Natural killer cell (primary cell): ENCODE measurements around the gene IL37. TPM values are rescaled to one million over a fixed set of nuclear protein-coding genes. Genes with fewer than 3 reads are reported as not detected.

Experiments
- ATAC-seq, 3 donors: fragments of 150-1000 bp in 2 of 3; fragments of 200-7000 bp in 1 of 3; cut with Tn5 transposase; 1 replicate in 1 of 3; 2 replicates in 2 of 3; pipeline ENCODE4 v1.10.0; 2021; ENCODE audit warnings: mild to moderate bottlenecking in 2 of 3, moderate library complexity in 2 of 3
- DNase-seq, 2 donors: peaks; one replicate each; pipeline versions ENCODE4 v3.0.0 to v3.0.0-alpha.2; 2013 to 2021; ENCODE audit warnings: mixed read lengths in 1 of 2
- H3K27ac ChIP-seq: one replicate; pipeline ENCODE4 v1.5.1; 2013; ENCODE audit warnings: mild to moderate bottlenecking, low read length
- H3K27me3 ChIP-seq: one replicate; pipeline ENCODE4 v1.6.1; 2013; ENCODE audit warnings: low read length; ENCODE audit not compliant: control insufficient read depth, insufficient read depth
- H3K36me3 ChIP-seq: one replicate; pipeline ENCODE4 v1.6.1; 2013; ENCODE audit warnings: low read length; ENCODE audit not compliant: control insufficient read depth, insufficient read depth
- H3K4me1 ChIP-seq: one replicate; pipeline ENCODE4 v1.6.1; 2013; ENCODE audit warnings: low read length; ENCODE audit not compliant: control insufficient read depth, insufficient read depth
- H3K4me3 ChIP-seq: one replicate; pipeline ENCODE4 v1.5.1; 2013; ENCODE audit warnings: low read length
- H3K9me3 ChIP-seq: one replicate; pipeline ENCODE4 v1.6.1; 2013; ENCODE audit warnings: low read length; ENCODE audit not compliant: control insufficient read depth, insufficient read depth
- H3K27ac Mint-ChIP-seq, 2 donors: one replicate each; pipeline ENCODE4 v1.8.0; 2022; ENCODE audit warnings: mild to moderate bottlenecking in 2 of 2, mixed read lengths in 2 of 2, moderate library complexity in 1 of 2
- H3K27me3 Mint-ChIP-seq, 2 donors: one replicate each; pipeline ENCODE4 v1.8.0; 2022; ENCODE audit warnings: low read depth in 2 of 2, mixed read lengths in 2 of 2
- H3K36me3 Mint-ChIP-seq: one replicate; pipeline ENCODE4 v1.8.0; 2022; ENCODE audit warnings: mixed read lengths
- H3K4me1 Mint-ChIP-seq, 2 donors: one replicate each; pipeline ENCODE4 v1.8.0; 2022; ENCODE audit warnings: mixed read lengths in 2 of 2
- H3K4me3 Mint-ChIP-seq: one replicate; pipeline ENCODE4 v1.8.0; 2022; ENCODE audit warnings: mild to moderate bottlenecking, moderate library complexity, mixed read lengths
- H3K9me3 Mint-ChIP-seq, 2 donors: one replicate each; pipeline ENCODE4 v1.8.0; 2022; ENCODE audit warnings: mixed read lengths in 2 of 2
- WGBS: methylation state at CpG from one replicate; pipeline ENCODE4 v1.1.7; 2013; ENCODE audit warnings: missing lambda C conversion rate; ENCODE audit not compliant: insufficient coverage; 5-methylcytosine and 5-hydroxymethylcytosine counted together
- intact Hi-C: fragments of 100-400 bp; cut with micrococcal nuclease; formaldehyde crosslinking; loops from one replicate; pipeline ENCODE4 v1.14.2; 2022
- total RNA-seq, 4 donors: library from RNA; stranded (reverse); fragments of 120-200 nt in 1 of 4; gene quantifications; one replicate each; pipeline versions ENCODE4 v1.2.3 to v1.2.4, GENCODE V29; 2013 to 2022
- TF ChIP-seq, protein P1 (sequence below): fragments of 200-600 bp; IDR thresholded peaks from one replicate; pipeline ENCODE4 v1.8.0; 2022; ENCODE audit warnings: antibody characterized with exemption

Gene IL37
- total RNA-seq, 3 donors from 2014 or later (not counting 1 experiment from before 2014, with no cell fraction given) = not detected

GRCh38 chr2:112876257-112876970 lies 34.6 kb upstream of the IL37 start:
- H3K4me1 Mint-ChIP-seq = peaks cover 29 to 30% of the 10 kb centered on the region in 2 donors
- H3K4me3 Mint-ChIP-seq = no peak overlapping the region
- no peaks in the 10 kb centered on the region for H3K9me3 ChIP-seq
- peaks cover 27% of the 10 kb centered on the region for H3K4me1 ChIP-seq
- 97% methylated on average over 3 of the region's 3 CpGs for WGBS
- no peaks in the 10 kb centered on the region for H3K27me3 ChIP-seq
- ATAC-seq (no peak), DNase-seq (no peak)
- H3K9me3 Mint-ChIP-seq = no peaks in the 10 kb centered on the region
- H3K36me3 Mint-ChIP-seq = no peaks in the 10 kb centered on the region
- peak overlapping the region in 1 of 2 donors; percentile 43 for H3K27ac Mint-ChIP-seq
- no peak overlapping the region for H3K4me3 ChIP-seq
- TF ChIP-seq, protein P1, sequence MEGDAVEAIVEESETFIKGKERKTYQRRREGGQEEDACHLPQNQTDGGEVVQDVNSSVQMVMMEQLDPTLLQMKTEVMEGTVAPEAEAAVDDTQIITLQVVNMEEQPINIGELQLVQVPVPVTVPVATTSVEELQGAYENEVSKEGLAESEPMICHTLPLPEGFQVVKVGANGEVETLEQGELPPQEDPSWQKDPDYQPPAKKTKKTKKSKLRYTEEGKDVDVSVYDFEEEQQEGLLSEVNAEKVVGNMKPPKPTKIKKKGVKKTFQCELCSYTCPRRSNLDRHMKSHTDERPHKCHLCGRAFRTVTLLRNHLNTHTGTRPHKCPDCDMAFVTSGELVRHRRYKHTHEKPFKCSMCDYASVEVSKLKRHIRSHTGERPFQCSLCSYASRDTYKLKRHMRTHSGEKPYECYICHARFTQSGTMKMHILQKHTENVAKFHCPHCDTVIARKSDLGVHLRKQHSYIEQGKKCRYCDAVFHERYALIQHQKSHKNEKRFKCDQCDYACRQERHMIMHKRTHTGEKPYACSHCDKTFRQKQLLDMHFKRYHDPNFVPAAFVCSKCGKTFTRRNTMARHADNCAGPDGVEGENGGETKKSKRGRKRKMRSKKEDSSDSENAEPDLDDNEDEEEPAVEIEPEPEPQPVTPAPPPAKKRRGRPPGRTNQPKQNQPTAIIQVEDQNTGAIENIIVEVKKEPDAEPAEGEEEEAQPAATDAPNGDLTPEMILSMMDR = no peak
- intact Hi-C loops = no loop called here
- H3K27ac ChIP-seq = no peak overlapping the region
- H3K36me3 ChIP-seq = no peaks in the 10 kb centered on the region
- H3K27me3 Mint-ChIP-seq = peaks cover 7 to 16% of the 10 kb centered on the region in 2 donors

DNA sequence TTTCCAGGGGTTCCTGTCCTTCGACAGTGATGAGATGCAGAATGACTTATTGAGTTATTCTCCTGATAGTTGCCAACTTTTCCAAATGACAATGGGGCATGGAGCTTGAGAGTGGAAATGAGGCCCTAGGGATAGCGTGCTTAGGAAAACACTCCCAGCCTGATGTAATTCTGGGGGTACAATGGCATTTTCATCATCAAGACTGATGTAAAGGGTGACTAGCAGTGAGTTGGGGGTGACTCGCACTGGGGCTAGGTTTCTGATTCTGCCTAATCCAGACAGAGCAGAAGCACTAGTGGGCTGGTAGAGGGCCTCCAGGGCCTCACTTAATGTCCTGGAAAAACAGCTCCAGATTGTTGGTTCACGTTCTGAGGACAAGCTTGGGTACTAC lies 34.0 kb upstream of the IL37 start:
- no peaks in the 10 kb centered on the region for H3K9me3 Mint-ChIP-seq
- intact Hi-C loops = no loop called here
- Histone ChIP-seq H3K9me3 (no peaks in the 10 kb centered on the region), H3K27me3 (no peaks in the 10 kb centered on the region), H3K36me3 (no peaks in the 10 kb centered on the region), H3K27ac (no peak overlapping the region), H3K4me1 (peaks cover 28% of the 10 kb centered on the region), H3K4me3 (no peak overlapping the region)
- no peaks in the 10 kb centered on the region for H3K36me3 Mint-ChIP-seq
- 93% methylated on average over 4 of the region's 4 CpGs for whole genome bisulfite sequencing
- peaks cover 35 to 36% of the 10 kb centered on the region in 2 donors for H3K4me1 Mint-ChIP-seq
- no peak for DNase-seq
- H3K27me3 Mint-ChIP-seq = peaks cover 5 to 12% of the 10 kb centered on the region in 2 donors
- ATAC-seq = no peak
- TF ChIP-seq, protein P1 = no peak
- no peak overlapping the region for H3K4me3 Mint-ChIP-seq
- peak overlapping the region in 1 of 2 donors; percentile 43 for H3K27ac Mint-ChIP-seq

DNA sequence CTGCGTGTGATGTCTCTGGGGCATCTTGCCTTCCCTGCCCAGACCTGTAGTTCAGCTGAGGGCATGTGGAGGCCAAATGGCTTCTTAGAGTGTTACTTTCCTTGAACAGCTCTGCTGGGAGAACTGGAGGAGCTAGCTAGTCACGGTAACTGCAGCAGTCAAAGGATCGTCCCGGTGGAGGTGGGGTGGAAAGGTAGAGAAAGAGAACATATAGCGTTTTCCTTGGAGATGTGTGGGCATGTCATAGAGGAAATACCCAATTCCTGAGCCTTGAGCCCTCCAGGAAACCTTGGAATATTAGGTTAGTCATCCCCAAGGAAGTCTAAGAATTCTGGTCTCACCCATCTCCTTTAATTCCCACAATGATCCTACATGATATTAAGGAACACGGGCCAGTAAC lies 33.5 kb upstream of the IL37 start:
- Mint-ChIP-seq H3K27ac (no peak overlapping the region), H3K4me1 (peaks cover 36 to 37% of the 10 kb centered on the region in 2 donors), H3K4me3 (no peak overlapping the region), H3K27me3 (peaks cover 4 to 8% of the 10 kb centered on the region in 2 donors), H3K36me3 (no peaks in the 10 kb centered on the region), H3K9me3 (no peaks in the 10 kb centered on the region)
- intact Hi-C loops = no loop called here
- no peaks in the 10 kb centered on the region for H3K9me3 ChIP-seq
- peaks cover 28% of the 10 kb centered on the region for H3K4me1 ChIP-seq
- TF ChIP-seq, protein P1 = no peak
- ATAC-seq (no peak), DNase-seq (no peak)
- H3K27ac ChIP-seq = no peak overlapping the region
- WGBS = 97% methylated on average over 5 of the region's 6 CpGs
- no peaks in the 10 kb centered on the region for H3K27me3 ChIP-seq
- no peaks in the 10 kb centered on the region for H3K36me3 ChIP-seq
- H3K4me3 ChIP-seq = no peak overlapping the region
